Ishikawa (cell line): ENCODE data around the gene ST8SIA1.

Experiments
- FOXM1 ChIP-seq: IDR thresholded peaks from 2 replicates; pipeline ENCODE4 v1.6.1; 2012; ENCODE audit warnings: low read depth, borderline replicate concordance
- YY1 ChIP-seq: IDR thresholded peaks from 2 replicates; pipeline ENCODE4 v1.6.1; 2012; ENCODE audit warnings: low read depth
- TF ChIP-seq, protein P1 (sequence below): IDR thresholded peaks from 2 replicates; pipeline ENCODE4 v1.6.1; 2012

DNA sequence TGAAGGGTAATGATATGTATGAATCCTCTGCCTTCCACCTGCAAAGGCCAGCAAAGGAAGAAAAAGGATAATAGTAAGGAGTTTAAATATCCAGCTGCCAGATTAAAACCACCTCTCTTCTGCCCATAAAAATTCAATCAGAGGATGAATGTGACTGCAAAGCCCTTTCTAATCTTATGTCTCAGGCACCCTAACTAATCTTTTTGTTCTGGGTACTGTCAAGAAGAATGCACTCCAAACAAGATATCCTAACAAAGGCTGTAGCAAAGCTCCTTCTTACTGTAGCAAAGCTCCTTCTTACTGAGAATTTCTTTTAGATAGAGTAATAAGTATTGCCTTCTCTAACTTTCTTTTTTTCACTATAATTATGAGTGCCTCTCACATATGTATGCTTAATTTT, 91.8 kb downstream of the ST8SIA1 start:
- TF ChIP-seq, protein P1, sequence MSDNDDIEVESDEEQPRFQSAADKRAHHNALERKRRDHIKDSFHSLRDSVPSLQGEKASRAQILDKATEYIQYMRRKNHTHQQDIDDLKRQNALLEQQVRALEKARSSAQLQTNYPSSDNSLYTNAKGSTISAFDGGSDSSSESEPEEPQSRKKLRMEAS = no peak
- TF ChIP-seq FOXM1 (no peak), YY1 (no peak)
